GM12878 (cell line): ENCODE results near the gene WDR59. TPM values are rescaled to one million over a fixed set of nuclear protein-coding genes. Genes with fewer than 3 reads are reported as not detected.
A peak's percentile ranks its signal among the peaks of the same experiment; 100 is the strongest.

Experiments used
- ATF7 ChIP-seq: fragments of 450-650 bp; IDR thresholded peaks from 2 replicates; pipeline ENCODE4 v1.6.1; 2016; ENCODE audit warnings: low read depth, mild to moderate bottlenecking
- BACH1 ChIP-seq: fragments of 450-650 bp; IDR thresholded peaks from 2 replicates; pipeline ENCODE4 v1.6.1; 2017; ENCODE audit warnings: mild to moderate bottlenecking, borderline replicate concordance
- BMI1 ChIP-seq: fragments of 450-650 bp; IDR thresholded peaks from 2 replicates; pipeline ENCODE4 v1.6.1; 2016; ENCODE audit warnings: mild to moderate bottlenecking, moderate library complexity, borderline replicate concordance
- KAT2A ChIP-seq: conservative IDR thresholded peaks from 2 replicates; pipeline ENCODE4 v1.6.1; 2011; ENCODE audit warnings: low read depth, low read length; ENCODE audit not compliant: control insufficient read depth
- MYB ChIP-seq: fragments of 150-350 bp; IDR thresholded peaks from 2 replicates; pipeline ENCODE4 v1.6.1; 2014; ENCODE audit warnings: mild to moderate bottlenecking, low read depth, low read length, borderline replicate concordance
- POLR2AphosphoS2 ChIP-seq: IDR thresholded peaks from 2 replicates; pipeline ENCODE4 v1.6.1; 2011; ENCODE audit warnings: low read depth, mild to moderate bottlenecking, low read length, improper control_type of control experiment, moderate library complexity
- RAD21 ChIP-seq: IDR thresholded peaks from 2 replicates; pipeline ENCODE4 v1.6.1; 2011; ENCODE audit warnings: mild to moderate bottlenecking, low read depth, low read length, moderate library complexity; ENCODE audit not compliant: insufficient read depth
- RCOR1 ChIP-seq: conservative IDR thresholded peaks from 2 replicates; pipeline ENCODE4 v1.6.1; 2012; ENCODE audit warnings: low read depth, low read length, improper control_type of control experiment
- SIN3A ChIP-seq: IDR thresholded peaks from 2 replicates; pipeline ENCODE4 v1.6.1; 2012; ENCODE audit warnings: low read depth, low read length, improper control_type of control experiment
- SREBF1 ChIP-seq: IDR thresholded peaks from 2 replicates; pipeline ENCODE4 v1.6.1; 2012; ENCODE audit warnings: mild to moderate bottlenecking, low read length
- STAT1 ChIP-seq: fragments of 450-650 bp; conservative IDR thresholded peaks from 2 replicates; pipeline ENCODE4 v1.6.1; 2014; ENCODE audit warnings: antibody characterized with exemption, mild to moderate bottlenecking
- TAF1 ChIP-seq: IDR thresholded peaks from 2 replicates; pipeline ENCODE4 v1.6.1; 2011; ENCODE audit warnings: mild to moderate bottlenecking, low read depth, low read length, borderline replicate concordance
- TARDBP ChIP-seq: IDR thresholded peaks from 2 replicates; pipeline ENCODE4 v1.6.1; 2016; ENCODE audit warnings: borderline replicate concordance
- TBL1XR1 ChIP-seq: IDR thresholded peaks from 2 replicates; pipeline ENCODE4 v1.6.1; 2012; ENCODE audit warnings: low read depth, low read length, improper control_type of control experiment
- YY1 ChIP-seq: IDR thresholded peaks from 2 replicates; pipeline ENCODE4 v1.6.1; 2011; ENCODE audit warnings: low read depth, mild to moderate bottlenecking, low read length
- ZBED1 ChIP-seq: IDR thresholded peaks from 2 replicates; pipeline ENCODE4 v1.6.1; 2016; ENCODE audit warnings: borderline replicate concordance
- ZNF24 ChIP-seq: fragments of 450-650 bp; IDR thresholded peaks from 2 replicates; pipeline ENCODE4 v1.6.1; 2017; ENCODE audit warnings: antibody characterized with exemption, mild to moderate bottlenecking
- polyA plus RNA-seq, 11 experiments: library from polyadenylated mRNA; depleted of rRNA in 4 of 11; unstranded in 6 of 11; stranded (reverse) in 5 of 11; fragments of >200 nt; fragmentation: Nextera tagmentation in 4 of 11; fragmentation: Illumina TruSeq in 1 of 11; extraction: Ambion mirVana in 4 of 11; extraction: Trizol in 1 of 11; gene quantifications; 1 replicate in 1 of 11; 2 replicates in 10 of 11; pipeline versions ENCODE4 v1.2.1 to v1.2.3, GENCODE V29; 2011 to 2016; ENCODE audit warnings: inconsistent platforms in 2 of 11, missing spikeins in 2 of 11, low read depth in 1 of 11
- total RNA-seq, 4 experiments: library from RNA; depleted of rRNA in 3 of 4; stranded (reverse); fragments of >200 nt in 3 of 4; fragmentation: Illumina TruSeq in 1 of 4; extraction: Trizol in 1 of 4; gene quantifications; 2 replicates each; pipeline versions ENCODE4 v1.2.1 to v1.2.3, GENCODE V29; 2013 to 2021
- TF ChIP-seq, protein P1 (sequence below): IDR thresholded peaks from 2 replicates; pipeline ENCODE4 v1.6.1; 2012; ENCODE audit warnings: low read depth, low read length, improper control_type of control experiment
- TF ChIP-seq, protein P2 (sequence below): IDR thresholded peaks from 2 replicates; pipeline ENCODE4 v1.6.1; 2011; ENCODE audit warnings: low read depth, low read length, improper control_type of control experiment, borderline replicate concordance
- TF ChIP-seq, protein P3 (sequence below): fragments of 450-650 bp; IDR thresholded peaks from 2 replicates; pipeline ENCODE4 v1.6.1; 2014; ENCODE audit warnings: mild to moderate bottlenecking
- TF ChIP-seq, protein P4 (sequence below): fragments of 450-650 bp; IDR thresholded peaks from 2 replicates; pipeline ENCODE4 v1.6.1; 2016; ENCODE audit warnings: mild to moderate bottlenecking
- TF ChIP-seq, protein P5 (sequence below): fragments of 450-650 bp; IDR thresholded peaks from 2 replicates; pipeline ENCODE4 v1.6.1; 2017; ENCODE audit warnings: mild to moderate bottlenecking
- TF ChIP-seq, protein P6 (sequence below): IDR thresholded peaks from 2 replicates; pipeline ENCODE4 v1.6.1; 2011; ENCODE audit warnings: low read depth, mild to moderate bottlenecking, low read length, moderate library complexity, borderline replicate concordance; ENCODE audit errors: extremely low read depth
- TF ChIP-seq, protein P7 (sequence below): fragments of 450-650 bp; IDR thresholded peaks from 2 replicates; pipeline ENCODE4 v1.6.1; 2017; ENCODE audit warnings: low read depth, mild to moderate bottlenecking, moderate library complexity

WDR59 gene
- total and polyA plus RNA-seq, 10 of the 15 experiments (the other 5 are each of a cell fraction or from before 2014, with no cell fraction given): 9.7 to 78.4 (median 24.5) TPM

DNA sequence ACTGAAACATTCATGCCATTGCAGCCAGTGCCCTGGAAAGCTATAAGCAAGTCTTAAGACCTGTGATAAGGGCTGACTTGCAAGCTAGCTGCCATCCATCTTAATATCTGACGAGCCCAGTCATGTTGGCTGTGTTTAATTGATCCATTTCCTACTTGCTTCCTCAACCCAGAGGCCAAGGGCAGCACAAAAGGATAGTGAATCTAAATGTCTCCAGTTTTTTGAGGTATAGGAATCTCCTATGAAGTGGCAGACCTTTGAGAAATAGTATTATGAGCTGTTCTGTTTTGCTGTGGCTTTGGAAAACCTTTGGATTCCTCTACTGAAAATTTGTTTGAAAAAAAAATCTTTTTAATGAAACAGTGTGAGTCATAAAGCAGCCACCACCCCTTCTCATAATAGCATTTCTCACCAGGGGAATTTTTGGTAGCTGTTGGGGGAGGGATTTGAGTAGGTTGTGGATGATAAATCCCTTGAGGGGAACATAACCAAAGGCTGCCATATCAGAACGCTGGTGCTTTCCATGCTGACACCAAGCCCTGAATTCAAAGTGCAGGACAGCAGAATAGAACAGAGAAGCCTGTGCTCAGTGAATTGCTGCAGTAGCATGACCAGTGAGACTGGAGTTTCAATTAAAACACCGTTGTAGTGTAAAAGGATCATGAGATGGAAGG, 26.8 kb upstream of the WDR59 start (continued):
- TF ChIP-seq, protein P1, sequence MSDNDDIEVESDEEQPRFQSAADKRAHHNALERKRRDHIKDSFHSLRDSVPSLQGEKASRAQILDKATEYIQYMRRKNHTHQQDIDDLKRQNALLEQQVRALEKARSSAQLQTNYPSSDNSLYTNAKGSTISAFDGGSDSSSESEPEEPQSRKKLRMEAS: 0 out of 2 replicates have a peak, but pooled peaks have one; percentile 38
- peak; percentile 79 for TF ChIP-seq ATF7
- TF ChIP-seq, protein P2, sequence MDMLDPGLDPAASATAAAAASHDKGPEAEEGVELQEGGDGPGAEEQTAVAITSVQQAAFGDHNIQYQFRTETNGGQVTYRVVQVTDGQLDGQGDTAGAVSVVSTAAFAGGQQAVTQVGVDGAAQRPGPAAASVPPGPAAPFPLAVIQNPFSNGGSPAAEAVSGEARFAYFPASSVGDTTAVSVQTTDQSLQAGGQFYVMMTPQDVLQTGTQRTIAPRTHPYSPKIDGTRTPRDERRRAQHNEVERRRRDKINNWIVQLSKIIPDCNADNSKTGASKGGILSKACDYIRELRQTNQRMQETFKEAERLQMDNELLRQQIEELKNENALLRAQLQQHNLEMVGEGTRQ: no peak
- TF ChIP-seq, protein P3, sequence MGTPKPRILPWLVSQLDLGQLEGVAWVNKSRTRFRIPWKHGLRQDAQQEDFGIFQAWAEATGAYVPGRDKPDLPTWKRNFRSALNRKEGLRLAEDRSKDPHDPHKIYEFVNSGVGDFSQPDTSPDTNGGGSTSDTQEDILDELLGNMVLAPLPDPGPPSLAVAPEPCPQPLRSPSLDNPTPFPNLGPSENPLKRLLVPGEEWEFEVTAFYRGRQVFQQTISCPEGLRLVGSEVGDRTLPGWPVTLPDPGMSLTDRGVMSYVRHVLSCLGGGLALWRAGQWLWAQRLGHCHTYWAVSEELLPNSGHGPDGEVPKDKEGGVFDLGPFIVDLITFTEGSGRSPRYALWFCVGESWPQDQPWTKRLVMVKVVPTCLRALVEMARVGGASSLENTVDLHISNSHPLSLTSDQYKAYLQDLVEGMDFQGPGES: no peak
- TF ChIP-seq ZBED1: peak; percentile 47; the same call in 1 of the 2 replicates
- peak; percentile 38; the same call in 1 of the 2 replicates for TF ChIP-seq BACH1
- TF ChIP-seq SIN3A: no peak
- TF ChIP-seq, protein P4, sequence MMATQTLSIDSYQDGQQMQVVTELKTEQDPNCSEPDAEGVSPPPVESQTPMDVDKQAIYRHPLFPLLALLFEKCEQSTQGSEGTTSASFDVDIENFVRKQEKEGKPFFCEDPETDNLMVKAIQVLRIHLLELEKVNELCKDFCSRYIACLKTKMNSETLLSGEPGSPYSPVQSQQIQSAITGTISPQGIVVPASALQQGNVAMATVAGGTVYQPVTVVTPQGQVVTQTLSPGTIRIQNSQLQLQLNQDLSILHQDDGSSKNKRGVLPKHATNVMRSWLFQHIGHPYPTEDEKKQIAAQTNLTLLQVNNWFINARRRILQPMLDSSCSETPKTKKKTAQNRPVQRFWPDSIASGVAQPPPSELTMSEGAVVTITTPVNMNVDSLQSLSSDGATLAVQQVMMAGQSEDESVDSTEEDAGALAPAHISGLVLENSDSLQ: 0 out of 2 replicates have a peak, but pooled peaks have one; percentile 9
- TF ChIP-seq BMI1: peak; percentile 47; the same call in 1 of the 2 replicates
- TF ChIP-seq TBL1XR1: peak; percentile 87
- 0 out of 2 replicates have a peak, but pooled peaks have one; percentile 54 for TF ChIP-seq RCOR1
- no peak for TF ChIP-seq KAT2A
- no peak for TF ChIP-seq SREBF1
- TF ChIP-seq POLR2AphosphoS2: peak; percentile 63; the same call in 1 of the 2 replicates
- TF ChIP-seq, protein P5, sequence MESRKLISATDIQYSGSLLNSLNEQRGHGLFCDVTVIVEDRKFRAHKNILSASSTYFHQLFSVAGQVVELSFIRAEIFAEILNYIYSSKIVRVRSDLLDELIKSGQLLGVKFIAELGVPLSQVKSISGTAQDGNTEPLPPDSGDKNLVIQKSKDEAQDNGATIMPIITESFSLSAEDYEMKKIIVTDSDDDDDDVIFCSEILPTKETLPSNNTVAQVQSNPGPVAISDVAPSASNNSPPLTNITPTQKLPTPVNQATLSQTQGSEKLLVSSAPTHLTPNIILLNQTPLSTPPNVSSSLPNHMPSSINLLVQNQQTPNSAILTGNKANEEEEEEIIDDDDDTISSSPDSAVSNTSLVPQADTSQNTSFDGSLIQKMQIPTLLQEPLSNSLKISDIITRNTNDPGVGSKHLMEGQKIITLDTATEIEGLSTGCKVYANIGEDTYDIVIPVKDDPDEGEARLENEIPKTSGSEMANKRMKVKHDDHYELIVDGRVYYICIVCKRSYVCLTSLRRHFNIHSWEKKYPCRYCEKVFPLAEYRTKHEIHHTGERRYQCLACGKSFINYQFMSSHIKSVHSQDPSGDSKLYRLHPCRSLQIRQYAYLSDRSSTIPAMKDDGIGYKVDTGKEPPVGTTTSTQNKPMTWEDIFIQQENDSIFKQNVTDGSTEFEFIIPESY: no peak
- TF ChIP-seq RAD21: no peak
- TF ChIP-seq TARDBP: no peak
- TF ChIP-seq, protein P6, sequence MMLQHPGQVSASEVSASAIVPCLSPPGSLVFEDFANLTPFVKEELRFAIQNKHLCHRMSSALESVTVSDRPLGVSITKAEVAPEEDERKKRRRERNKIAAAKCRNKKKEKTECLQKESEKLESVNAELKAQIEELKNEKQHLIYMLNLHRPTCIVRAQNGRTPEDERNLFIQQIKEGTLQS: no peak
- TF ChIP-seq MYB: no peak
- peak; percentile 75 for TF ChIP-seq YY1
- TF ChIP-seq, protein P7, sequence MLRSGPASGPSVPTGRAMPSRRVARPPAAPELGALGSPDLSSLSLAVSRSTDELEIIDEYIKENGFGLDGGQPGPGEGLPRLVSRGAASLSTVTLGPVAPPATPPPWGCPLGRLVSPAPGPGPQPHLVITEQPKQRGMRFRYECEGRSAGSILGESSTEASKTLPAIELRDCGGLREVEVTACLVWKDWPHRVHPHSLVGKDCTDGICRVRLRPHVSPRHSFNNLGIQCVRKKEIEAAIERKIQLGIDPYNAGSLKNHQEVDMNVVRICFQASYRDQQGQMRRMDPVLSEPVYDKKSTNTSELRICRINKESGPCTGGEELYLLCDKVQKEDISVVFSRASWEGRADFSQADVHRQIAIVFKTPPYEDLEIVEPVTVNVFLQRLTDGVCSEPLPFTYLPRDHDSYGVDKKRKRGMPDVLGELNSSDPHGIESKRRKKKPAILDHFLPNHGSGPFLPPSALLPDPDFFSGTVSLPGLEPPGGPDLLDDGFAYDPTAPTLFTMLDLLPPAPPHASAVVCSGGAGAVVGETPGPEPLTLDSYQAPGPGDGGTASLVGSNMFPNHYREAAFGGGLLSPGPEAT: peak; percentile 96
- peak; percentile 65; the same call in 1 of the 2 replicates for TF ChIP-seq TAF1
- TF ChIP-seq STAT1: no peak
- 0 out of 2 replicates have a peak, but pooled peaks have one; percentile 49 for TF ChIP-seq ZNF24
